ENCODE data around the gene FGF16.
"Not testable (repeated sequence)": the region's sequence is repeated elsewhere in the genome, so short reads cannot be mapped to it uniquely, and the experiment has no call there.

FGF16 gene

GRCh38 chrX:77447653-77448569, 722 bp downstream of the FGF16 start:
- no peak for DNase-seq

- DNase-seq: no peak
These were observed 3.2 kb downstream of the FGF16 start for GRCh38 chrX:77450415-77450814.

GRCh38 chrX:77450996-77451395, 3.8 kb downstream of the FGF16 start:
- peak in 1 of 5 donors; percentile 1 for DNase-seq

- DNase-seq: no peak
These were observed 6.0 kb downstream of the FGF16 start for GRCh38 chrX:77453190-77453589.

GRCh38 chrX:77455437-77455836, 8.2 kb downstream of the FGF16 start:
- DNase-seq: no peak

- DNase-seq: no peak
These were observed 36.9 kb downstream of the FGF16 start for GRCh38 chrX:77484045-77484444.

- no peak for DNase-seq
These were observed 46.7 kb downstream of the FGF16 start for GRCh38 chrX:77493677-77494553.

GRCh38 chrX:77500164-77500563, 53.0 kb downstream of the FGF16 start:
- not testable (repeated sequence) for DNase-seq

- DNase-seq: no peak
These were observed 55.8 kb downstream of the FGF16 start for GRCh38 chrX:77502951-77503525.

GRCh38 chrX:77505227-77505626, 58.0 kb downstream of the FGF16 start:
- no peak for DNase-seq

Measured in T-helper 1 cell (primary cell).